H1 (cell line): ENCODE data around the gene CRTAC1. TPM values are rescaled to one million over a fixed set of nuclear protein-coding genes. Genes with fewer than 3 reads are reported as not detected.

Experiments used
- CTCF ChIA-PET: fragments of 300-600 bp; sonication (Branson Sonifier 250); formaldehyde crosslinking; loops from one replicate; lab custom pipeline; 2021; ENCODE audit not compliant: partially characterized antibody; lab: Charles Lee
- POLR2A ChIA-PET: fragments of 300-600 bp; sonication (Branson Sonifier 250); formaldehyde crosslinking; loops from one replicate; lab custom pipeline; 2021; ENCODE audit warnings: inconsistent platforms; ENCODE audit not compliant: partially characterized antibody; lab: Charles Lee
- DNase-seq, 2 experiments: peaks; one replicate each; pipeline versions ENCODE4 v3.0.0 to v3.0.0-alpha.2; 2010 to 2022; ENCODE audit warnings: low spot score in 2 of 2, low read depth in 1 of 2, mixed read lengths in 1 of 2
- FAIRE-seq: peaks from 2 replicates; lab custom pipeline; 2011; peaks lifted over from hg19 to GRCh38; lab: Jason Lieb, UNC
- H2AFZ ChIP-seq: 2 replicates; pipeline ENCODE4 v1.8.1; 2012; ENCODE audit warnings: low read length, inconsistent platforms
- H2AK5ac ChIP-seq: 2 replicates; pipeline ENCODE4 v1.6.1; 2013; ENCODE audit warnings: low read depth, low read length
- H2BK120ac ChIP-seq: replicated peaks from 2 replicates; pipeline ENCODE3; 2013; ENCODE audit warnings: low read depth, low read length, inconsistent platforms
- H2BK12ac ChIP-seq: 2 replicates; pipeline ENCODE4 v1.6.1; 2013; ENCODE audit warnings: low read depth, low read length
- H2BK15ac ChIP-seq: 2 replicates; pipeline ENCODE4 v1.6.1; 2013; ENCODE audit warnings: low read length
- H2BK20ac ChIP-seq: 2 replicates; pipeline ENCODE4 v1.6.1; 2013; ENCODE audit warnings: low read length
- H2BK5ac ChIP-seq: 2 replicates; pipeline ENCODE4 v1.6.1; 2013; ENCODE audit warnings: low read depth, low read length
- H3K14ac ChIP-seq: 2 replicates; pipeline ENCODE4 v1.6.1; 2013; ENCODE audit warnings: inconsistent platforms; ENCODE audit not compliant: insufficient read length
- H3K18ac ChIP-seq: 2 replicates; pipeline ENCODE4 v1.6.1; 2013; ENCODE audit warnings: low read length; ENCODE audit errors: extremely low read depth
- H3K23ac ChIP-seq: 2 replicates; pipeline ENCODE4 v1.6.1; 2013; ENCODE audit warnings: inconsistent platforms; ENCODE audit not compliant: insufficient read length
- H3K23me2 ChIP-seq: 2 replicates; pipeline ENCODE4 v1.6.1; 2013; ENCODE audit warnings: low read depth, low read length
- H3K27ac ChIP-seq: 2 replicates; pipeline ENCODE4 v1.6.1; 2011; ENCODE audit warnings: low read depth, low read length, inconsistent platforms
- H3K27me3 ChIP-seq, 4 experiments: replicated peaks in 1 of 4; 1 replicate in 1 of 4; 2 replicates in 3 of 4; pipeline versions ENCODE4 v1.6.1 to v1.8.1; 2011 to 2013; ENCODE audit warnings: low read length in 3 of 4, mild to moderate bottlenecking in 3 of 4, inconsistent platforms in 2 of 4, mixed read lengths in 2 of 4, moderate library complexity in 1 of 4; ENCODE audit not compliant: control insufficient read depth in 3 of 4, insufficient read depth in 3 of 4; ENCODE audit errors: extremely low read depth in 1 of 4
- H3K36me3 ChIP-seq, 4 experiments: 2 replicates each; pipeline versions ENCODE4 v1.6.1 to v1.8.1; 2011 to 2013; ENCODE audit warnings: mild to moderate bottlenecking in 4 of 4, low read length in 3 of 4, moderate library complexity in 2 of 4, control low read depth in 1 of 4, inconsistent platforms in 1 of 4; ENCODE audit not compliant: insufficient read depth in 4 of 4, control insufficient read depth in 2 of 4
- H3K4ac ChIP-seq: replicated peaks from 2 replicates; pipeline ENCODE3; 2013; ENCODE audit warnings: low read length, low read depth, mixed read lengths, inconsistent platforms; ENCODE audit not compliant: insufficient read length
- H3K4me1 ChIP-seq, 4 experiments: replicated peaks in 1 of 4; 1 replicate in 1 of 4; 2 replicates in 3 of 4; pipeline versions ENCODE4 v1.6.1 to v1.8.1; 2011 to 2013; ENCODE audit warnings: low read length in 3 of 4, inconsistent platforms in 2 of 4, mixed read lengths in 1 of 4; ENCODE audit not compliant: insufficient read depth in 4 of 4, control insufficient read depth in 3 of 4
- H3K4me2 ChIP-seq, 2 experiments: 2 replicates each; pipeline versions ENCODE4 v1.6.1 to v1.8.1; 2011 to 2013; ENCODE audit warnings: low read depth in 2 of 2, low read length in 2 of 2, control low read depth in 1 of 2, inconsistent platforms in 1 of 2, mild to moderate bottlenecking in 1 of 2; ENCODE audit not compliant: insufficient read depth in 1 of 2
- H3K4me3 ChIP-seq, 4 experiments: fragments of 200-600, 300-600 bp in 1 of 4; sonication (generic), shearing (Covaris generic), sonication (Bioruptor Twin) in 1 of 4; 2 replicates each; pipeline versions ENCODE4 v1.5.1 to v1.8.1; 2011 to 2016; ENCODE audit warnings: low read length in 4 of 4, low read depth in 3 of 4, control low read depth in 2 of 4, inconsistent platforms in 2 of 4, mild to moderate bottlenecking in 2 of 4, mixed read lengths in 1 of 4, moderate library complexity in 1 of 4; ENCODE audit not compliant: insufficient read depth in 2 of 4; ENCODE audit errors: extremely low read depth in 1 of 4
- H3K56ac ChIP-seq: replicated peaks from 2 replicates; pipeline ENCODE3; 2013; ENCODE audit warnings: low read depth, mild to moderate bottlenecking, mixed read lengths, low read length, inconsistent platforms; ENCODE audit not compliant: insufficient read length
- H3K79me1 ChIP-seq: 2 replicates; pipeline ENCODE4 v1.6.1; 2013; ENCODE audit warnings: low read depth, low read length, control low read depth
- H3K79me2 ChIP-seq, 2 experiments: 2 replicates each; pipeline versions ENCODE4 v1.6.1 to v1.8.1; 2012 to 2013; ENCODE audit warnings: low read length in 2 of 2, mild to moderate bottlenecking in 2 of 2, inconsistent platforms in 1 of 2; ENCODE audit not compliant: insufficient read depth in 2 of 2, control insufficient read depth in 1 of 2
- H3K9ac ChIP-seq, 4 experiments: replicated peaks in 1 of 4; 1 replicate in 1 of 4; 2 replicates in 3 of 4; pipeline versions ENCODE4 v1.6.1 to v1.8.1; 2011 to 2013; ENCODE audit warnings: low read depth in 3 of 4, low read length in 3 of 4, control low read depth in 2 of 4, mild to moderate bottlenecking in 2 of 4, moderate library complexity in 2 of 4, inconsistent platforms in 1 of 4; ENCODE audit errors: extremely low read depth in 1 of 4
- H3K9me3 ChIP-seq, 2 experiments: 2 replicates each; pipeline versions ENCODE4 v1.6.1 to v1.8.1; 2012 to 2013; ENCODE audit warnings: mild to moderate bottlenecking in 2 of 2, moderate library complexity in 2 of 2, control low read depth in 1 of 2, inconsistent platforms in 1 of 2, low read depth in 1 of 2, low read length in 1 of 2, mixed read lengths in 1 of 2; ENCODE audit not compliant: insufficient read depth in 2 of 2
- H4K20me1 ChIP-seq, 2 experiments: replicated peaks in 1 of 2; 2 replicates each; pipeline versions ENCODE3 to v1.8.1; 2011 to 2013; ENCODE audit warnings: inconsistent platforms in 2 of 2, low read length in 2 of 2, mild to moderate bottlenecking in 1 of 2; ENCODE audit not compliant: insufficient read depth in 2 of 2, control insufficient read depth in 1 of 2
- H4K5ac ChIP-seq: 2 replicates; pipeline ENCODE4 v1.6.1; 2013; ENCODE audit warnings: low read length, low read depth, mixed read lengths, inconsistent platforms; ENCODE audit not compliant: insufficient read length
- H4K8ac ChIP-seq: 2 replicates; pipeline ENCODE4 v1.8.0; 2013; ENCODE audit warnings: mild to moderate bottlenecking, moderate library complexity, low read length, inconsistent platforms; ENCODE audit not compliant: insufficient read depth; ENCODE audit errors: extremely low read depth
- H4K91ac ChIP-seq: replicated peaks from 2 replicates; pipeline ENCODE3; 2013; ENCODE audit warnings: low read length, mixed read lengths, inconsistent platforms; ENCODE audit not compliant: insufficient read length
- CHD2 ChIP-seq: IDR thresholded peaks from 2 replicates; pipeline ENCODE4 v1.6.1; 2012; ENCODE audit warnings: low read length, improper control_type of control experiment
- EZH2 ChIP-seq: fragments of 200-600 bp; sonication (generic); IDR thresholded peaks from 2 replicates; pipeline ENCODE4 v1.7.1; 2012; ENCODE audit warnings: low read depth, mild to moderate bottlenecking, moderate library complexity, low read length, inconsistent platforms; ENCODE audit not compliant: severe bottlenecking
- GTF2F1 ChIP-seq: IDR thresholded peaks from 2 replicates; pipeline ENCODE4 v1.6.1; 2012; ENCODE audit warnings: low read depth, low read length, improper control_type of control experiment, borderline replicate concordance
- JUND ChIP-seq: IDR thresholded peaks from 2 replicates; pipeline ENCODE4 v1.6.1; 2011; ENCODE audit warnings: mild to moderate bottlenecking, improper control_type of control experiment, low read length
- KDM1A ChIP-seq: fragments of 200-600, 300-600 bp; sonication (generic); IDR thresholded peaks from 2 replicates; pipeline ENCODE4 v1.7.1; 2016; ENCODE audit warnings: mild to moderate bottlenecking, low read length, borderline replicate concordance
- KDM5A ChIP-seq: fragments of 200-600 bp; IDR thresholded peaks from 2 replicates; pipeline ENCODE4 v1.7.1; 2012; ENCODE audit warnings: mild to moderate bottlenecking, low read length, inconsistent platforms, mixed read lengths
- POLR2AphosphoS5 ChIP-seq: IDR thresholded peaks from 2 replicates; pipeline ENCODE4 v1.6.1; 2011; ENCODE audit warnings: low read depth, low read length
- SRF ChIP-seq: IDR thresholded peaks from 2 replicates; pipeline ENCODE4 v1.6.1; 2011; ENCODE audit warnings: mild to moderate bottlenecking, low read depth, low read length, moderate library complexity
- polyA plus RNA-seq, 7 experiments: library from polyadenylated mRNA; depleted of rRNA in 3 of 7; stranded (reverse) in 5 of 7; unstranded in 2 of 7; fragments of >200 nt in 5 of 7; fragments of 200-250 nt in 2 of 7; gene quantifications; 1 replicate in 5 of 7; 2 replicates in 1 of 7; 4 replicates in 1 of 7; pipeline versions ENCODE4 v1.2.1 to v1.2.3, GENCODE V29; 2011 to 2013; ENCODE audit warnings: missing spikeins in 2 of 7, mixed read lengths in 2 of 7
- total RNA-seq: library from RNA; stranded (reverse); fragmentation: NEBNext Ultra II Directional; extraction: Animal tissue kit (Norgen Biotek cat#: 25700); gene quantifications from 2 replicates; pipeline ENCODE4 v1.2.1, GENCODE V29; 2021

Gene CRTAC1
- total and polyA plus RNA-seq, 2 of the 8 experiments (the other 6 are each of a cell fraction or from before 2014, with no cell fraction given): 0.91 to 1.2 TPM

DNA sequence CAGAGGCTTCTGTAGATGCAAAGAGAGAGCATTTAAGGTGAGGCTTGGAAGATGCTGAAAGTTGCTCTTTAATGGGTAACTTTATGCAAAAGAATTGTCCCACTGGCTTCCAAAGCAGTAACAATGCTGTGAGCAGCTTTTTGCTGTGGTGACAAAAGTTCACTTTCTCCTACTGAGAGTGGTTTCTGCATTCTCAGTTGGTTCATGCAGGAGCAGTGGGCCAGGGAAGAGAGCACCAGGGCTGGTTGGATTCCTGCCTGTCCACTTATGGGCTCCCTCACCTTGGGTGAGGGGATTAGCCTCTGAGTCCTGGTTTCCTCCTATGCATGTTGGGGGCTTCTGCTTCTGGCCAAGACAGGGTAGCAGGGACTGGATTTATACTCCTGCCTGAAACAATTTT is 211.8 kb downstream of the CRTAC1 start:
- no peak overlapping the region for H3K23ac ChIP-seq
- H3K14ac ChIP-seq: no peak overlapping the region
- no peak for TF ChIP-seq KDM5A
- no peak for TF ChIP-seq EZH2
- no peak for TF ChIP-seq SRF
- no peak for TF ChIP-seq KDM1A
- TF ChIP-seq GTF2F1: no peak
- TF ChIP-seq POLR2AphosphoS5: no peak
- no peak for TF ChIP-seq CHD2
- TF ChIP-seq JUND: no peak
- H3K36me3 ChIP-seq: no peaks in the 10 kb centered on the region
- peaks cover 0 to 11% (median 4%) of the 10 kb centered on the region in 4 experiments; a peak in 4 of 7 replicates for H3K4me1 ChIP-seq
- H2BK5ac ChIP-seq: no peak overlapping the region
- CTCF ChIA-PET: interaction anchor here (1.2 kb wide), 1 partner anchor 25 kb away, joined by 3 read pairs; no protein-coding TSS in a partner anchor
- DNase-seq: no peak
- no peak overlapping the region for H3K9ac ChIP-seq
- no peak overlapping the region for H2BK12ac ChIP-seq
- no peak overlapping the region for H2BK15ac ChIP-seq
- H3K18ac ChIP-seq: no peak overlapping the region
- no peaks in the 10 kb centered on the region for H3K9me3 ChIP-seq
- H3K79me1 ChIP-seq: no peaks in the 10 kb centered on the region
- H3K4me2 ChIP-seq: no peak overlapping the region
- H4K8ac ChIP-seq: no peak overlapping the region
- H2AK5ac ChIP-seq: no peak overlapping the region
- POLR2A ChIA-PET: no interaction called here
- H3K56ac ChIP-seq: no peak overlapping the region
- no peaks in the 10 kb centered on the region for H3K23me2 ChIP-seq
- no peak overlapping the region for H3K27ac ChIP-seq
- no peaks in the 10 kb centered on the region for H3K79me2 ChIP-seq
- no peaks in the 10 kb centered on the region for H3K27me3 ChIP-seq
- H2BK120ac ChIP-seq: no peak overlapping the region
- H3K4ac ChIP-seq: no peak overlapping the region
- FAIRE-seq: no peak
- no peaks in the 10 kb centered on the region for H4K20me1 ChIP-seq
- no peak overlapping the region for H3K4me3 ChIP-seq
- H2BK20ac ChIP-seq: no peak overlapping the region
- H4K5ac ChIP-seq: no peak overlapping the region
- H2AFZ ChIP-seq: no peak overlapping the region
- H4K91ac ChIP-seq: no peak overlapping the region
